Osteoblast (primary cell): Measurements from ENCODE around the gene POLR1F. TPM values are rescaled to one million over a fixed set of nuclear protein-coding genes. Genes with fewer than 3 reads are reported as not detected.
A peak's percentile ranks its signal among the peaks of the same experiment; 100 is the strongest.

Experiments
- DNase-seq: peaks from one replicate; pipeline ENCODE4 v3.0.0; 2011; ENCODE audit warnings: low spot score, mixed read lengths; ENCODE audit not compliant: insufficient read length; ENCODE audit errors: missing footprints
- H2AFZ ChIP-seq: 2 replicates; pipeline ENCODE4 v1.6.0; 2011; ENCODE audit warnings: mild to moderate bottlenecking, low read length
- H3K27ac ChIP-seq: 2 replicates; pipeline ENCODE4 v1.5.1; 2011; ENCODE audit warnings: mild to moderate bottlenecking, low read depth, low read length, moderate library complexity
- H3K27me3 ChIP-seq: 2 replicates; pipeline ENCODE4 v1.6.0; 2012; ENCODE audit warnings: mild to moderate bottlenecking, control low read depth, inconsistent platforms, low read length, moderate library complexity; ENCODE audit not compliant: insufficient read depth
- H3K36me3 ChIP-seq: 2 replicates; pipeline ENCODE4 v1.5.1; 2011; ENCODE audit warnings: mild to moderate bottlenecking, low read length, control low read depth, moderate library complexity; ENCODE audit not compliant: insufficient read depth
- H3K4me1 ChIP-seq: 2 replicates; pipeline ENCODE4 v1.5.1; 2011; ENCODE audit warnings: mild to moderate bottlenecking, low read length, control low read depth, moderate library complexity; ENCODE audit not compliant: insufficient read depth
- H3K4me2 ChIP-seq: 2 replicates; pipeline ENCODE4 v1.6.0; 2011; ENCODE audit warnings: mild to moderate bottlenecking, low read length; ENCODE audit not compliant: insufficient read depth
- H3K4me3 ChIP-seq: fragments of 200-600 bp; sonication (generic); 3 replicates; pipeline ENCODE4 v1.5.1; 2012; ENCODE audit warnings: mild to moderate bottlenecking, low read length, inconsistent platforms; ENCODE audit not compliant: insufficient read depth
- H3K79me2 ChIP-seq: 2 replicates; pipeline ENCODE4 v1.6.0; 2012; ENCODE audit warnings: mild to moderate bottlenecking, low read length, control low read depth, inconsistent platforms; ENCODE audit not compliant: insufficient read depth
- H3K9me3 ChIP-seq: 2 replicates; pipeline ENCODE4 v1.5.1; 2011; ENCODE audit warnings: low read depth, low read length, control low read depth
- H4K20me1 ChIP-seq: 2 replicates; pipeline ENCODE4 v1.6.0; 2012; ENCODE audit warnings: mild to moderate bottlenecking, low read length, control low read depth; ENCODE audit not compliant: insufficient read depth
- CTCF ChIP-seq: IDR thresholded peaks from 2 replicates; pipeline ENCODE4 v1.5.1; 2011; ENCODE audit warnings: mild to moderate bottlenecking, low read depth, low read length, moderate library complexity; ENCODE audit errors: extremely low read depth
- total RNA-seq: library from RNA; depleted of rRNA; stranded (reverse); fragments of >200 nt; gene quantifications from 2 replicates; pipeline ENCODE4 v1.2.3, GENCODE V29; 2012

The POLR1F gene
- total RNA-seq, 1 donor: 18.8 TPM

GRCh38 chr7:19725770-19726169 lies 16.9 kb upstream of the POLR1F start:
- Histone ChIP-seq H3K4me1 (no peaks in the 10 kb centered on the region), H3K4me3 (no peak overlapping the region), H3K27ac (no peak overlapping the region), H4K20me1 (no peaks in the 10 kb centered on the region), H3K4me2 (no peak overlapping the region), H3K27me3 (no peaks in the 10 kb centered on the region), H3K36me3 (no peaks in the 10 kb centered on the region), H3K9me3 (no peaks in the 10 kb centered on the region), H2AFZ (no peak overlapping the region), H3K79me2 (no peaks in the 10 kb centered on the region)
- no peak for TF ChIP-seq CTCF
- DNase-seq: no peak

- H3K4me3 ChIP-seq: no peak overlapping the region
- no peak overlapping the region for H3K4me2 ChIP-seq
Measured at GRCh38 chr7:19715499-19715898, 6.7 kb upstream of the POLR1F start.

GRCh38 chr7:19713676-19714075 lies 4.8 kb upstream of the POLR1F start:
- Histone ChIP-seq H4K20me1 (no peaks in the 10 kb centered on the region), H3K27ac (no peak overlapping the region), H3K36me3 (no peaks in the 10 kb centered on the region), H3K4me1 (no peaks in the 10 kb centered on the region), H3K79me2 (peaks cover 1% of the 10 kb centered on the region), H3K27me3 (no peaks in the 10 kb centered on the region), H3K4me3 (no peak overlapping the region), H2AFZ (no peak overlapping the region), H3K9me3 (no peaks in the 10 kb centered on the region), H3K4me2 (no peak overlapping the region)
- no peak for DNase-seq
- peak; percentile 52 for TF ChIP-seq CTCF

More at GRCh38 chr7:19715499-19715898, 6.7 kb upstream of the POLR1F start:
- H2AFZ ChIP-seq: no peak overlapping the region
- H3K79me2 ChIP-seq: no peaks in the 10 kb centered on the region
- H3K36me3 ChIP-seq: no peaks in the 10 kb centered on the region
- no peak overlapping the region for H3K27ac ChIP-seq
- no peak for DNase-seq
- H3K4me1 ChIP-seq: no peaks in the 10 kb centered on the region
- TF ChIP-seq CTCF: no peak
- no peaks in the 10 kb centered on the region for H3K27me3 ChIP-seq
- H3K9me3 ChIP-seq: no peaks in the 10 kb centered on the region
- H4K20me1 ChIP-seq: no peaks in the 10 kb centered on the region

- no peak overlapping the region for H3K27ac ChIP-seq
- peak overlapping the region; percentile 97 for H3K4me3 ChIP-seq
- H4K20me1 ChIP-seq: no peaks in the 10 kb centered on the region
- peaks cover 43% of the 10 kb centered on the region for H3K79me2 ChIP-seq
- H3K27me3 ChIP-seq: no peaks in the 10 kb centered on the region
- peak overlapping the region; percentile 65 for H3K4me2 ChIP-seq
- H3K36me3 ChIP-seq: no peaks in the 10 kb centered on the region
- TF ChIP-seq CTCF: no peak
- no peak for DNase-seq
- H3K4me1 ChIP-seq: peaks cover 11% of the 10 kb centered on the region
- H3K9me3 ChIP-seq: no peaks in the 10 kb centered on the region
- H2AFZ ChIP-seq: peak overlapping the region; percentile 89
Measured at GRCh38 chr7:19709249-19709578, 377 bp upstream of the POLR1F start.
